Measurements from ENCODE around the gene SIGLEC9.

SIGLEC9 gene

GRCh38 chr19:51124729-51125128 lies at the start of gene SIGLEC9:
TSS of gene SIGLEC9 (plus strand) at chr19:51124906. CDS start at chr19:51124975, 69 bp downstream.
- FAIRE-seq (no peak), DNase-seq (ENCODE audit: low spot score) (no peak)

- no peak for FAIRE-seq
Observed at GRCh38 chr19:51075998-51076397, 48.7 kb upstream of the SIGLEC9 start.

GRCh38 chr19:51076631-51077213 lies 48.0 kb upstream of the SIGLEC9 start:
- FAIRE-seq (no peak), DNase-seq (ENCODE audit: low spot score) (no peak)

More at GRCh38 chr19:51075998-51076397, 48.7 kb upstream of the SIGLEC9 start:
- DNase-seq (ENCODE audit: low spot score), result no peak

DNA sequence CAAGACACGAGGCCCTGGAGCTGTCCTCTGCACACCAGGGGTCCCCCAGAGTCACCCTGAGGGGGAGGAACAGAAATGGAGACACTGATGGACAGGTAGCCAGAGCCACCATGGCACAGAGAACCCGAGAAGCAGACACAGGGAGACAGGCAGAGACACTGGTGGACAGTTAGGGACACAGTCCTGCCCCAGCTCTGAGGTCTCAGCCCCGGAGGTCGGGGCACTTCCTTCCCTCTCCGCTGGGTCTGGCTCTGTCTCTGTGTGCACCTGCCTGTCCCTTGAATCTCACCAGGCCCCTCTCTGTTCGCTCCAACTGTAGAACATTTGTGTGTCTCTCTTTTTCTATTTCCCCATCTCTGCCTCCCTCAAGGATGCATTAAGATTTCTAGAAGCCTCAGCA lies 46.6 kb upstream of the SIGLEC9 start:
- DNase-seq (ENCODE audit: low spot score) (no peak), FAIRE-seq (no peak)

DNA sequence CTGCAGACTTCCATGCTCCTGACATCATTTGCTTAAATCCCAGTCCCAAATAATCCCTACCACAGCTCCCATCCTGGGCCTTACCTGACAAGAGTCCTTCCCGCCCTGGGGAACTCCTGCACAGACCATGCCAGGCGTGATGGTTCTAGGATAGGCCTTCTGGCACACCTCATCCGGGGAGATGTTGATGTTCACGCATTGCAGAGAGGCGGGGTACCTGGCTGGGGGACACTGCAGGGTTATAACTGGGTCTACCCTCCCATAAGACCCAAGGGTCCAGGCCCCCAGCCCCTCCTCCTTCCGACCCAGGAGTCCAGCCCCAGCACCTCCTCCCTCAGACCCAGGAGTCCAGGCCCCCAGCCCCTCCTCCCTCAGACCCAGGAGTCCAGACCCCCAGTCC lies 46.0 kb upstream of the SIGLEC9 start:
- DNase-seq (ENCODE audit: low spot score) (no peak), FAIRE-seq (no peak)

DNA sequence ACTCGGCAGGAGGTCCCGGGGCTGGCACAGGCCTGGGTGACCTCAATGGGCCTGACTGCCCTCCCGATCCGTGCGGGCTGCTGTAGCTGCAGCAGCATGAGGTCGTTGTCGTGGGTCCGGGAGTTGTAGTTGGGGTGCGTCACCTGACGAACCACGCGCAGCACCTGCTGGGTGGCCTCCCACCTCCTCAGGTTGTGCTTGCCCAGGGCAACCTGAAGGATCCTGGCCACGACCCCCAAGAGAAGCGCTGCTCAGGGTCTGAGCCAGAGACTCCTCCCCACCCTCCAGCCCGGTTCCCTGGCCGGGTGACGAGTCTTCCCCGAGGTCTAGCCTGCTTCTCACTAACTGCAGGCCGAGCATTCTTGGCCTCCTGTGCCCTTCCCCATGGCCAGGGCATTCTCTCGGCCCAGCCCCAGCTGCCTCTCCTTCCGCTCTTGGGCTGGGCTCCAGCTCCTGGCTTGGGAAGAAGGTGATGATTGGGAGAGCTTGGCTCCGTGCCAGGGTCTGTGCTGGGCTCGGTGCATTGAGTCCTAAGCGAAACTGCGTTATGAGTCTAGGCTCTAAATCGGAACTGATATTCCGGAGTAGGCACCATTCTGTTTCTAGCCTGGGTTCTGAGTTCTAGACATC lies 45.1 kb upstream of the SIGLEC9 start:
- DNase-seq (ENCODE audit: low spot score), result no peak

DNA sequence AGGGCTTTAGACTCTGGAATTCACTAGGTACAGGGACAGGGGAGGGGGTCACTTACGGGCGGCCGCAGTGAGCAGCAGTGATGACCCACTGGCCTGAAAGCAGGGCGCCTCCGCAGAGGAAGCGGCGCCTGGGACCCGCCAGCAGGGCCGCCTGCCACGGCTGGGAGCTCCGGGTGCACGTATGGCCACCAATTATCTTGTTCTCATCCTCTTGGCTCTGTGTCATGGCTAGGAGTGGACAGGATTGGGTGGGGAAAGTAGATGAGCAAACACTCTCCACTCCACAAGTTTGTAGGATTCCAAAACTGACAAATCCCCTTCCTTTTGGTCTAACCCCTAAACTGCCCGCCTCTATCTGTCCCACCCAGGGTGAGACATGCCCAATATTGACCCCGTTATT lies 43.2 kb upstream of the SIGLEC9 start:
- no peak for FAIRE-seq
- DNase-seq (ENCODE audit: low spot score), result no peak

More for the DNA sequence above, 45.1 kb upstream of the SIGLEC9 start:
- FAIRE-seq, result no peak

DNA sequence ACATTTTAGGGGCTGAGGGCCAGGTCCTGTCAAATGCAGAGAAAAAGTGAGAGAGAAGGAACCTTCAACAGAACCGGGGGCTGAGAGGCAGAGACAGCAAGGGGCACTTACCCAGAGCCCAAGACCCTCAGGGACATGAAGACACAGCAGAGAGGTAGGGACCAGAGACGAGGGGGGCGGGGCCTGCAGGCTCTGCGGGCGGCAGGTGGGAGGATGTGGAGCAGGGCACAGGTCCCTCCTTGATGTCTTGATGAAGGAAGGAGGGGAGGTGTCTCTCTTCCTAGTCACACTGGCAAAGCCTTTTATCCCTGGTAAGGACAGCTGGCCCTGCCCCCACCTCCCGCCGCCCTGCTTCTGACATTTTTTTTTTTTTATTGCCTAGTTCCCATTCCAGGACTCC lies 42.1 kb upstream of the SIGLEC9 start, which contains the start of gene KLK14:
KLK14 (minus strand) TSS at position 277 of the 400 bp plus-strand sequence; CDS start at position 4, 273 bp downstream.
- DNase-seq (ENCODE audit: low spot score) (no peak), FAIRE-seq (no peak)

- no peak for DNase-seq (ENCODE audit: low spot score)
- FAIRE-seq, result no peak
Observed at GRCh38 chr19:51083181-51083580, 41.5 kb upstream of the SIGLEC9 start.

DNA sequence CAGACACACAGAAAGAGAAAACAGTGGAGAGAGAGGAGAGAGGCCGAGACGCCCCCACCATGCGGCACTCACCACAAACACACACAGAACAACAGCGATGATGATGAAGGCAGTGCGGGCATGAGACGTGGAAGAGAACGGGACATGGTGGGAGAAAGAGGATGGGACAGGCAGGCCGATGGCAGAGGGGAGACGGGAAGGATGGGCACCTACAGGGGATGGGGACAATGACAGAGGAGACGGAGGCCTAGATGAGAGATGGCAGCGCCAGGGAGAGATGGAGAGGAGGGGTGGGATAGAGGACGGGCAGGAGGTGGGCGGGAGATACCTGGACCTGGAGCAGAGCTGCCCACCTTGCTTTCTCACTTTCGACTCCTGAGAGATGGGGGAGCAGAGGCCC lies 40.9 kb upstream of the SIGLEC9 start:
- no peak for FAIRE-seq

GRCh38 chr19:51084505-51084904 lies 40.2 kb upstream of the SIGLEC9 start:
- FAIRE-seq (no peak), DNase-seq (ENCODE audit: low spot score) (no peak)

More for the DNA sequence above, 40.9 kb upstream of the SIGLEC9 start:
- no peak for DNase-seq (ENCODE audit: low spot score)

GRCh38 chr19:51086153-51086850 lies 38.4 kb upstream of the SIGLEC9 start:
- FAIRE-seq (no peak), DNase-seq (ENCODE audit: low spot score) (no peak)

GRCh38 chr19:51089786-51090185 lies 34.9 kb upstream of the SIGLEC9 start:
- FAIRE-seq, result no peak

DNA sequence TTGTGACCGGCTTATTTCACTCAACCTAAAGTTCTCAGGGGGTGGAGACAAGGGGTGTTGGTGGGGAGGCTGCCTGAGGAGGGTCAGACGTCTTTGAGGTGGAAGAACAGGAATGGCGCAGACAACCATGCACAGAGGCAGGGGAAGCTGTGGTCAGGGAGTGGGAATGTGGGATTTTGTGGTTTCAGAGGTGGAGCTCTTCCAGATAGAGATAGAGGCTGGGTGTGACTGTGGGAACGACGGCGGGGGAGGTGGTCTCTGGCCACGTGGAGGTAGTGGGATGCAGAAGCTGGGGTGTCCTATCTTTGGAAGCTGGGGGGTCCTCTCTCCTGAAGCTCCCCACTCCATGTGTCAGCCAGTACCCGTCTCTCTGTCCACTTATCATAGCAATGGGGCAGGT lies 34.2 kb upstream of the SIGLEC9 start:
- DNase-seq (ENCODE audit: low spot score) (no peak), FAIRE-seq (no peak)

More at GRCh38 chr19:51089786-51090185, 34.9 kb upstream of the SIGLEC9 start:
- no peak for DNase-seq (ENCODE audit: low spot score)

- FAIRE-seq, result no peak
Observed at GRCh38 chr19:51091126-51091525, 33.6 kb upstream of the SIGLEC9 start.

DNA sequence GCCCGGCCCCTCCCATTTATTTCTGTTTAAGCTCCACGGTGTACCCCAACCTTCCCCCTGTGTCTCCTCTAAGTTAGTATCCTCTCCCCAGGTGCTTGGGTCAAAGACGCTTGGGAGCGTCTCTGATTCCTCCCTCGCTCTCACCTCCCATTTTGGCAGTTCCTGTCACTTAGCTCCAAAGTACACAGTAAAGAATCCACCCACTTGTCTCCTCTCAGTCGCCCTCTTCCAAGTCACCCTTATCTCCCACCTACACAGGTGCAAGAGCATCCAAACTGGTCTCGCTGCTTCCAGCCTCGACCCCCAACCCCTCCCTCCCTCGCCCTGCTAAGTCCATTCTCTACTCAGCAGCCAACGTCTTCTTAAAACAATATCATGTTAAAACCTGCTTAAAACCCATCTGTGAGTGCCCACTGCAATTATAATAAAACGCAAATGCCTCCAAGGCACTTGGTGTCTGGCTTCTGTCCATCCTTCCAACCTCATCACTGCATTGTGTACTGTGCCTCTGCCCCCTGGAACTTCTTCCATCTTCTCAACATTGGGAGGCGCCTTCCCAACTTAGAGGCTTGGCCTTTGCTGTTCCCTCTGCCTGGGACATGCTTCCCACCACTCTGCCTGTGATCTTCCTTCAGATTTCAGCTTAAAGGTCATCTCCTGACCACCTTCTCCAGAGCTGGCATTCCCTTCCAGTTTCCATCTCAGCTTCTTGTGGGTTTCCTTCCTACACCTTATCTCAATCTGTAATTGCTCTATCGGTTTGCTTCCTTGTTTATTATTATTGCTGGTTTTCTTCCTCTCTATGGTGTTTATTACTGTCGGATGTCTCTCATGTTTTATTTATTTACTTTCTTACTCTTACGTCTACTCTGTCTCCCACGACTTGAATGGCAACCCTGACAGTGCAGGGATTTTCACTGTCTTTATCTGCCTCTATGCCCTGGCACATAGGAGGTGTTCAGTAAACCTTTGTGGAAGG lies 32.5 kb upstream of the SIGLEC9 start:
- FAIRE-seq (no peak), DNase-seq (ENCODE audit: low spot score) (no peak)

More at GRCh38 chr19:51091126-51091525, 33.6 kb upstream of the SIGLEC9 start:
- DNase-seq (ENCODE audit: low spot score), result no peak

GRCh38 chr19:51093101-51093500 lies 31.6 kb upstream of the SIGLEC9 start:
- DNase-seq (ENCODE audit: low spot score) (no peak), FAIRE-seq (no peak)

DNA sequence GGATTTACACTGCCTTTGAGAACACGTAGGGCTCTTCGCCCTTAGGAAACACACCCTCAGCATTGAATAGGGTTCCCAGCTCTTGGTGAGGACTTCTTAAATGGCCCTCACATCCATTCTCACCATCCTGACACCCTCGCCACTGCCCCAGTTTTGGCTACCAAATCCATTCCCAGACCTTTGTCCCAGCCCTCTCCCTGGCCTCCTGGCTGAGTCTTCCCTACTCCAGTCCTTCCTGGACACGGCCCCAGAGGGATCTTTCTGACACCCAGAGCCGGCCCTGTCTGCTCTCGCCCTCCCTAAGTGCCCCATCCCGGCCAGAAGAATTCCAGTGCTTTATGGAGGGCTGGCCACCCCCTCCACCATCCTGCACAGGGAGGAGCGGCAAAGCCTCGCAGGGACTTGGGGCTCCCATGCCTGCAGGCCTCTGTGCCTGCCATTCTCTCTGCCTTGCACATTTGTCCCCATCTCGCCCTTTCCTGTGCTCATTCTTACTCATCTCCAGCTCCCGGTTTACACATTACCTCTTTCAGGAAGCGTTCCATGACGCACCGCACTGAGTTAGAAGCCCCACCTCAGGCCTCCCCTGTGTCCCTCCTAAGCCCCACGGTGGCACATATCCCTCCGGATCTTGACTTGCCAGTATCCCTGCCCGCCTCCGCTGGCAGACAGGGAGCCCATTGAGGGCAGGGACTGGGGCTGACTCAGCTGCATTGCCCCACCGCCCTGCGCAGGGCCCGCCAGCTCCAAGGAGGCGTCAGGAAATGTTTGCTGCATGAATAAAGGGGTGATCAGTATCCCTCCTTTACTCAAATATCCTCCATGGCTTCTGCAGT lies 31.0 kb upstream of the SIGLEC9 start:
- DNase-seq (ENCODE audit: low spot score), result no peak
- no peak for FAIRE-seq

GRCh38 chr19:51094696-51095279 lies 29.9 kb upstream of the SIGLEC9 start:
- DNase-seq (ENCODE audit: low spot score) (peak; percentile 61), FAIRE-seq (no peak)
